GM08714 (cell line): ENCODE measurements around the gene BACE2.
A peak's percentile ranks its signal among the peaks of the same experiment; 100 is the strongest.

Experiments
- H3K4me3 ChIP-seq: fragments of 200-500 bp; sonication (Bioruptor generic); 2 replicates; pipeline ENCODE4 v1.5.1; 2014; ENCODE audit warnings: mild to moderate bottlenecking, low read length, inconsistent platforms
- ZNF274 ChIP-seq: IDR thresholded peaks from 2 replicates; pipeline ENCODE4 v1.6.1; 2012; ENCODE audit warnings: mild to moderate bottlenecking, low read depth, low read length

BACE2 gene

DNA sequence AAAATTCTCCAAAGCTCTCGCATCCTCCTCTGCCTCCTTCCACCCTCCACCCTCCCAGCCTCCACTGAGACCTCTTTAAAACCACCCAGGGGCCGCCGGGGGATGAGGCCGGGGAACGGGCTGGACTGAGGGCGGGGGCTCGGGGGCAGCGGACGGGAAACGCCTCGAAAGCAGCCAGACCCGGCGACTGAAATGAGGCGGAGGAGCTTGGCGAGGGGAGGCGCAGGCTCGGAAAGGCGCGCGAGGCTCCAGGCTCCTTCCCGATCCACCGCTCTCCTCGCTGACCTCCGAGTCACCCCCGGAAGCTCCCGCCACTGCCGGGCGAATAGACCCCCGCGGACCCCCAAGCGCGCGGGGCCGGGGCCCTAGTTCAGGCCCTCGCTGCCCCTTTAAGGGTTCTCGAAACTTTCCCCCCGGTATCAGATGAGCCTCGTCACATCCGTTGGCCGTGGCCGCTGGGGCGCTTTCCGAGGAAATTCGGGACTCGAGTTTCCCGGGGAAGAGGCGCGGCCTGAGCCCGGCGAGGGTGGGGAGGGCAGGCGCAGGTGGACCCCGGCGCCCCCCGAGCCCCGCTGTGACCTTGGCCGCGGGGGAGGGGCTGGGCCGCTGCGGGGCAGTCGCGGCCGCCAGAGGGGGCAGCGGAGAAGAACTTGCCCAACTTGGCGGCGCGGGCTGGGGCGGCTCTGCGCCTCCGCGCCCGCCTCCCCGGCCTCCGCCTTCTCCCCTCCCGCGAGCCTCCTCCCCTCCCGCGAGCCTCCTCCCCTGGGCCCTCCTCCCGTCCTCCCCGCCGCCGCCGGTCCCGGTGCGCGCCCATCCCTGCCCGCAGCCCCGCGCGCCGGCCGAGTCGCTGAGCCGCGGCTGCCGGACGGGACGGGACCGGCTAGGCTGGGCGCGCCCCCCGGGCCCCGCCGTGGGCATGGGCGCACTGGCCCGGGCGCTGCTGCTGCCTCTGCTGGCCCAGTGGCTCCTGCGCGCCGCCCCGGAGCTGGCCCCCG, at the start of gene BACE2:
Gene BACE2 (plus strand): TSS at position 813 of the 995 bp plus-strand sequence. CDS start 104 bp downstream, at position 917.
- H3K4me3 ChIP-seq: peak within 1 kb of the TSS; percentile 75
- TF ChIP-seq ZNF274: no peak

DNA sequence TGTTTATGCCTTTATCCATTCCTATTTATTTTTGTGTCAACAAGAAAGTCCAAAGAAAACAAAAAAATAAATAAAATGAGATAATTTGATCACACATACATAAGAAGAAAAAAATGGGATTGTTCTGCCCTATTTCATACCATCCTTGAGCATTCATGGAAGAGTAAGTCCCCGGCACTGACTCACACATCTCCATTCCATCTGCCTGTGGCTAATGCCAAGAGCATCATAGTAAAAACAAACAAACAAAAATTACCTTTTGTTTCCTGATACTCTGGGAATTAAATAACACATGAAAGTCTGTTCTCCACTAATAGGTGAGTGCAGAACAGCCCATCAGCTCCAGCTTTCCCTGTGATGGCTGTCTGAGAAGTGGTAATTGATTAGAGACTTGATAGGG, 48.1 kb upstream of the BACE2 start:
- H3K4me3 ChIP-seq: no peak overlapping the region
- no peak for TF ChIP-seq ZNF274

DNA sequence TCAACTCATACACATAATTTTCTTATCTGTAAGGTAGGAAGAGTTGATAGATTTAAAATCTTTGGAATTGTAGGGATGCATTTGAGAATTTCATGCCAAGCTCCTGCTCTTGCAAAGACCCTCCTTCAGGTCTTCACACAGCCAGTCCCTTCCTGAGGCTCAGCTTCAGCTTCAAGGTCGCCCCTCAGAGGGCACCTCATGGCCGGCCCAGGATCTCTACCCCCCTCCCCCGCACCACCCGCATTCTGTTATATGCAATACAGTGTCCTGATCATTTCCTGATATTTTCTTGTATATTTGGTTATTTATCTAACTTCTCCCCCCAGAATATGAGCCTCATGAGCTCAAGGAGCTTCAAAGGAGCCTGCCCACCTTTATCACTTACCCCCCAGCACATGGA, 47.0 kb upstream of the BACE2 start:
- H3K4me3 ChIP-seq: no peak overlapping the region
- TF ChIP-seq ZNF274: no peak

DNA sequence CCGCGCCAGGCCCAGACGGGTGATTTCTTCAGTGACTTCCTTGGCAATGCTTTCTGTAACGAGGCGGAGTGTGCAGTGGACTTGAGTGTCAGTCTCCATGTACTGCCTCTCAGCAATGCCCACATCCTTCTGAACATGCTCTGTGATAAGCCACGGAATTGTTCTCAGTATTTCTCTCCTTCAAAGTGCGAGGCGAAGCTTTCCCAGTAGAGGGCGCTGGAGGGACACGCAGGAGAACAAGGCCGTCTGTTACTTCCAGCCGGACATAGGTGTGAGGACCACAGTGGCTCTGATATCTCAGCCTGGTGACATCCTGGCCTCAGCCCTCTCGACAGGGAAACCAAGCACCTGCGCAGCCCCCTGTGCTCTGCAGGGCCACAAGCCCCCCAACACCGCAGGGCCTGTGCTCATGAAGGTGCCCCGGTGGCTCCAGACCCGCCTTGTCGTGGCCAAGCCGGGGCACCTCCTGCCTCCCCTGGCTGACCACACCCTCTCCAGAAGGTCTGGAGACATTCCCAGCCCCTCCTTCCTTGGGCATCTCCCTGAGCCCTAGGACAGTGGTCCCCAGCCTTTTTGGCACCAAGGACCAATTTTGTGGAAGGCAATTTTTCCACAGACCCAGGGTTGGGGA, 46.1 kb upstream of the BACE2 start:
- no peak for TF ChIP-seq ZNF274
- no peak overlapping the region for H3K4me3 ChIP-seq

DNA sequence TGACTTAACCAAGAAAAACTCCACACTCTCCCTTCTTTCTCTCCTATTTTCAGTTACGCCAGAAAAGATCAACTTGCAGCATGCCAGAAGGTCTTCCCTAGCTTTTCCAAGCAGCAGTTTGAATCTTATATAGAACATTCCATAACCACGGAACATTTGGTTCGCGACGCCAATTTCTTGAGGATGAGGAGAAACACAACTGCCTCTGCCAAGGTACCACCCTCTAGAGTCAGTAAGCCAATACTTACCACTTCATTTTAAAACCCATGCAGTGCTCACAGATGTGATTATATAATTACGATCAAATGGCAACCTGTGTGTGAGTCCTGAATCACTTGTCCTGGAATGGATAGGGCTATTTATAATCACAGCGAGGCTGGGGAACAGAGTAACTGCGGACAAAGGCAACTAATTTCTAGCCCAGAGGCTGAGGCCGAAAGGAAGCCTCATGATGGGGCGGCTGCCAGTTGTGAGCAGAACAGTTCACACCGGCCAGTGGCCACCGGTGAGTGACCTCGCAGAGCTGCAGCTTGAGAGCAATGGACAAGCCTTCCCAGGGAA, 43.2 kb upstream of the BACE2 start:
- TF ChIP-seq ZNF274: no peak

DNA sequence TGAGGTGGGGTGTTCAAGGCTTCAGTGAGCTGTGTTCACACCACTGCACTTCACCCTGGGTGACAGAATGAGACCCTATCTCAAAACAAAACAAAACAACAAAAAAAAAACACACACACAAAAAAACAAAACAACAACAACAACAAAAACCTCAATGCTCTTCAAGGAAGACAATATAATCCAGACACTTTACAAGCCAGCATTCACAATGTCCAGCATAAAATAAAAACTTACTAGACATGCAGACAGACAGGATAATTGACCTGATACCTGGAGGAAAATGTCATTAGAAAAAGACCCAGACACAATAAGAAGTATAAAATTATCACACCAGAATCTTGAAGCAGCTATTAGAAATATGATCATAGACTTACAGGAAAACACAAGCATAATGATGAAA, 39.0 kb upstream of the BACE2 start:
- no peak overlapping the region for H3K4me3 ChIP-seq
- TF ChIP-seq ZNF274: no peak

More for the DNA sequence above, 43.2 kb upstream of the BACE2 start:
- no peak overlapping the region for H3K4me3 ChIP-seq

DNA sequence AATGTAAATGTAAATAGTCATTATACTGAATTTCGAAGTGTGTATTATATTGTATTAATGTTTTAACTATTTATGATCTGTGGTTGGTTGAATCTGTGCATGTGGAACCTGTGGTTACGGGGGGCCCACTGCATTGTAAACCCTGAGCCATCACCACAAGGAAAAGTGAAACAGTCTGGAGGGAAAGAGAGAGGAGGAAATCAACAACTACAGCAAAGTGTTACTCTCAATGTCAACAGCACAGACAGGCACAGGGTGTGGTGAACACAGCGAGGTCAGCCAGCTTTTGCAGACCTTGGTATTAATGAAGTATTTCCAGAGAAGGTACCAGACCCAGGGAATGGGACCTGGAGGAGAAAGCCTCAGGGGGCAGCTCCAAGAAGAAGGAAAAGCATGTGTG, 37.1 kb upstream of the BACE2 start:
- H3K4me3 ChIP-seq: no peak overlapping the region
- TF ChIP-seq ZNF274: no peak

DNA sequence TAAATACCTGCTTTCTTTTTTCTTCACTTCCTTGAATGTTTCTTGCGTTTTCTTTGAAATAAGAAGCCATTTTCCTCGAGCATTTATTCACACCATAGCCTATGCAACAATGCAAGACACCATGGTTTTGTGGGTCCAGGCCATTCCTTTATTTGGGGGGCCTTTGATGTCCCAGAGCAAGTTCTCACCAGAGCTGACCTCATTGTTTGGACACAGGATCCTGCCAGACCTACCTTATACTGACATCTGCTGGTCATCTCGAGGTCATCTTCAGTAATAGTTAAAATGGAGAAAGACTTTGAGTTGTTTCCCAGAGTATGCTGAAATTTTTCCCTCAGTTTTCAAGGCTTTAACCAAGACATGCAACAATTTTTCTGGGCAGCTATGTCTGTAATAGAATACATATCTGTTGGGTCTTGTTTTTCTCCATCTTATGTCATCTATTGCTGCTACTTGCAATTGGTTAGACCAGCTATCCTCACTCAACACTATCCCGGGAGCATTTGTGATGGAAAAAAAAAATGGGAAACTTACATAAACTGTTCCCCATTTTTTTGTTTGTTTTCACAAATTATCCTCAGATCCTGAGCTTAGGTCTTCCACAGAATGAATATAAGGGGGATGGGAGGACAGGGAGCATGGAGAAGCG, 34.0 kb upstream of the BACE2 start:
- no peak for TF ChIP-seq ZNF274

DNA sequence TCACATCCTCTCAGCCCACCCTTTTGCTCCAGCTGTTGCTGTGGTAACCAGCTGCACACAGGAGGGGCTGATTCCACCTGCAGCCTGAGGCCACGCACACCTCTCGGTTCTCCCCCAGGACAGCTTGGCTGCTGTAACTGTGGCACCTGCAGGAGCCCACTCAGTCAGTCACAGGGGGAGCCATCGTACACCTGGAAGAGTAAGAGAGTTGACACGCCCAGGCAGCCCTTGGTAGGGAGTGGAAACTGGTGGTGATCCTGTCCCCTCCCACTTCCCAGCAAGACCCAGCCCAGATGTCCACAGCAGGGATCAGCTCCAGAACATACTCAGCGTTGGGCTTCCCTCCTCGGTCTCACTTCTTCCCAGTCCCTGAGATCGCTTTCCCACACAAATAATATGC, 32.2 kb upstream of the BACE2 start:
- H3K4me3 ChIP-seq: no peak overlapping the region
- no peak for TF ChIP-seq ZNF274

More for the DNA sequence above, 34.0 kb upstream of the BACE2 start:
- no peak overlapping the region for H3K4me3 ChIP-seq

DNA sequence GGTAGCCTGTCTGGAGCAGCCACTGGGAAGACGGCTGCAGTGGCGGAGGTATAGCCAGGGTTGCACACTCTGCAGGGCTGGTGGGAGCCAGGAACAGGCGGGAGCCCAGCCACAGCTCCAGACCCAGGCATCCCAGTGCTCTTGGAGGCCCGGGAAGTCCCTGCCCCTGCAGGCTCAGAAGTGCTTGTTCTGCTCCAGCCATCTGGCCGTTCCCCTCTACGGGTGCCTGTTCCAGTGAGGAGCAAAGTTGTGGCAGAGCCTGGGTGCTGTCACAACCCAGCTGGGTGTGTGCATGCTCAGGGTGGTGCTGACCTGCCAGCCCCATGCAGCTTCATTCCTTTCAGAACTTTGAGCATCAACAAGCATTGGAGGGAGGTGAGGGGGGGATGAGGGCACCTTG, 31.7 kb upstream of the BACE2 start:
- no peak overlapping the region for H3K4me3 ChIP-seq
- TF ChIP-seq ZNF274: no peak

DNA sequence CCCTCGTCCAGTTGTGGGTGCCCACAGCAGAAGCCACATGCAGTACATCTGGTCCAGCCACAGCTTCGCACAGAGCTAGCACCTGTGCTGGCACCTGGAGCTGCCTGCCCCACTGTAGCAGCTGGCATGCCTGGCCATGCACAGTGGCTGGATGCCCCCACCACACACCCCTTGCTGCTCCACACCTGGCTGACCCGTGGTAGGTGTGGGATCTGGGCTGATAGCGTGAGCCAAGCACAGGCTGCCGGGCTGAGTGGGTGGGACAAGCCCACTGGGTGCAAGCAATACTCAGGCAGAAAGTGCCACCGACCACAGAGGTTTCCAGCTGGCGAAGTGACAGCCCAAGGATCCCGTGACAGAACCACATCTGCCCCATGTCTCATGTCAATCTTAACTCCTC, 30.6 kb upstream of the BACE2 start:
- H3K4me3 ChIP-seq: no peak overlapping the region
- no peak for TF ChIP-seq ZNF274

DNA sequence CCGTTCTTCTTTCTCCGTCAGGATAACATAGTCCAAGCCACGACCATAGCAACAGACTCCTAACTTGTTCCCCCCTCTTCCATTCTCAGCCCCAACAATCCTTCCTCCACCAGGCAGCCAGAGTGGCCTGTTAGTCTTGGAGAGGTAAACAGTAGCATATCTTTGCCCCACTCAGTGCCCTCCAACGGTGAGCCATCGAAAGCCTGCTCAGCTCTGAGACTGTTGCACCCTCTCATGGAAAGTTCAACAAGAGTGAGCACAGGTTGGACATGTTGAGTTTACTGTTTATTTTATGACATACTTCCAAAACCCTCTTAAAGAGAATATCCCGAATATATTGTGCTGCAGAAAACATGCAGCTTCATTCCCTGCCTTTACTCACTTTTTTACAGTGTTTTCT, 30.1 kb upstream of the BACE2 start:
- no peak overlapping the region for H3K4me3 ChIP-seq
- no peak for TF ChIP-seq ZNF274

DNA sequence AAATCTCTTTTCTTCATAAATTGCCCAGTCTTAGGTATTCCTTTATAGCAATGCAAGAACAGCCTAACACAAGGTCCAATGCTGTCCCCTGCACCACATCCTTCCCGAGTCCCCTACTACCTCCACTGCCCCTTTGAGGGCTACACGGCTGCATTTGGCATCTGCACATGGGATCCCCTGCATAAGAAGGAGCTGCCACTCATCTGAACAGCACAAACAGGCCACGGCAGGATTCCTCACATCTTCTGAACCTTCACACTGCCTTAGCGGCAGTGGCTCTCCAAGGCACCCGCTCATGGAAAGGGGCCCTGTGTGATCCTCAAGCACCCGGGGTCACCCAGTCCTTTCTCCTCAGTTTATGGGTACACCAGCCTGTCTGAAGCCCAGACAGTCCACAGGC, 29.2 kb upstream of the BACE2 start:
- H3K4me3 ChIP-seq: no peak overlapping the region
- TF ChIP-seq ZNF274: no peak

DNA sequence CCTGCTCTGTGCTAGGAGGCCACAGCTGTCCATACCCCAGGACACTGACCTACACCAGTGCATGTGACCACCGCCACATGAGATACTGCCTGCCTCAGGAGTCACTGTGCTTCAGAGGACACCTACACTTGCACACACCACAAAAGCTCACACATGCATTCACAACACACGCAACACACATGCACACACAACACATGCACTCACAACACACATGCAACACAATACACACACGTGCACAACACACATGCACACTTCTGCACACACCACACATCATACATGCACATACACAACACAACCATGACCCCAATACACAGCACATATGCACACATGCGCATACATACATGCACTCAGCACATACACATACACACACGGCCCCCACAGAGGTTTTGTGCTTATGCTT, 28.7 kb upstream of the BACE2 start:
- no peak for TF ChIP-seq ZNF274
- no peak overlapping the region for H3K4me3 ChIP-seq
